HG03097 (cell line): Measurements from ENCODE around the gene EEF2K.

Source experiments
- ATAC-seq: cut with Tn5 transposase; IDR thresholded peaks from one replicate; pipeline ENCODE4 v1.9.1; 2021; ENCODE audit not compliant: unreplicated experiment, low FRiP score

The EEF2K gene

GRCh38 chr16:22239131-22239805, 33.2 kb downstream of the EEF2K start:
- no peak for ATAC-seq

GRCh38 chr16:22240023-22240710, 34.1 kb downstream of the EEF2K start:
- no peak for ATAC-seq

GRCh38 chr16:22250522-22250921, 44.4 kb downstream of the EEF2K start:
- no peak for ATAC-seq

- ATAC-seq, result no peak
Observed at GRCh38 chr16:22252317-22252716, 46.2 kb downstream of the EEF2K start.

GRCh38 chr16:22253272-22253671, 47.2 kb downstream of the EEF2K start:
- ATAC-seq, result no peak

- ATAC-seq, result no peak
Observed at GRCh38 chr16:22255335-22255734, 49.3 kb downstream of the EEF2K start.

GRCh38 chr16:22257440-22257839, 51.4 kb downstream of the EEF2K start:
- ATAC-seq, result no peak

GRCh38 chr16:22260490-22260889, 54.4 kb downstream of the EEF2K start:
- ATAC-seq, result no peak

GRCh38 chr16:22262460-22262859, 56.4 kb downstream of the EEF2K start:
- ATAC-seq, result no peak

- no peak for ATAC-seq
Observed at GRCh38 chr16:22264786-22265185, 58.7 kb downstream of the EEF2K start.

GRCh38 chr16:22265351-22265750, 59.3 kb downstream of the EEF2K start:
- ATAC-seq, result no peak

GRCh38 chr16:22266546-22266945, 60.5 kb downstream of the EEF2K start:
- ATAC-seq, result no peak

GRCh38 chr16:22267764-22268163, 61.7 kb downstream of the EEF2K start:
- ATAC-seq, result no peak

- no peak for ATAC-seq
Observed at GRCh38 chr16:22270525-22270924, 64.4 kb downstream of the EEF2K start.

- no peak for ATAC-seq
Observed at GRCh38 chr16:22272870-22273650, 67.0 kb downstream of the EEF2K start.

- no peak for ATAC-seq
Observed at GRCh38 chr16:22274916-22275315, 68.8 kb downstream of the EEF2K start.

GRCh38 chr16:22278441-22279230, 72.6 kb downstream of the EEF2K start:
- ATAC-seq, result no peak

GRCh38 chr16:22282254-22282892, 76.3 kb downstream of the EEF2K start:
- ATAC-seq, result no peak

GRCh38 chr16:22284637-22285036, 78.6 kb downstream of the EEF2K start:
- ATAC-seq, result no peak

- ATAC-seq, result no peak
Observed at GRCh38 chr16:22285080-22285479, 79.0 kb downstream of the EEF2K start.
